ENCODE measurements around the gene CTNNBIP1.
A peak's percentile ranks its signal among the peaks of the same experiment; 100 is the strongest.

The CTNNBIP1 gene

GRCh38 chr1:9852410-9853248, 57.4 kb downstream of the CTNNBIP1 start:
- Histone ChIP-seq H3K27ac (ENCODE audit: low read depth, low read length) (peak overlapping the region; percentile 26), H3K36me3 (ENCODE audit: control insufficient read depth, insufficient read depth, low read length) (no peaks in the 10 kb centered on the region; the same call in 1 of the 2 replicates), H3K4me3 (ENCODE audit: low read depth, low read length) (no peak overlapping the region), H3K9me3 (ENCODE audit: control insufficient read depth, insufficient read depth, low read length) (no peaks in the 10 kb centered on the region), H3K4me1 (ENCODE audit: control insufficient read depth, insufficient read depth, low read length) (peaks cover 19% of the 10 kb centered on the region), H3K9ac (ENCODE audit: low read depth, low read length) (no peak overlapping the region), H3K27me3 (ENCODE audit: control insufficient read depth, insufficient read depth, low read length) (no peaks in the 10 kb centered on the region)

GRCh38 chr1:9852004-9852403, 58.1 kb downstream of the CTNNBIP1 start:
- Histone ChIP-seq H3K27ac (ENCODE audit: low read depth, low read length) (no peak overlapping the region), H3K9ac (ENCODE audit: low read depth, low read length) (no peak overlapping the region), H3K4me1 (ENCODE audit: control insufficient read depth, insufficient read depth, low read length) (peaks cover 21% of the 10 kb centered on the region), H3K27me3 (ENCODE audit: control insufficient read depth, insufficient read depth, low read length) (no peaks in the 10 kb centered on the region), H3K9me3 (ENCODE audit: control insufficient read depth, insufficient read depth, low read length) (no peaks in the 10 kb centered on the region), H3K36me3 (ENCODE audit: control insufficient read depth, insufficient read depth, low read length) (no peaks in the 10 kb centered on the region; the same call in 1 of the 2 replicates), H3K4me3 (ENCODE audit: low read depth, low read length) (no peak overlapping the region)

GRCh38 chr1:9850442-9851162, 59.5 kb downstream of the CTNNBIP1 start:
- no peaks in the 10 kb centered on the region for H3K9me3 ChIP-seq (ENCODE audit: control insufficient read depth, insufficient read depth, low read length)
- H3K4me3 ChIP-seq (ENCODE audit: low read depth, low read length): no peak overlapping the region
- H3K36me3 ChIP-seq (ENCODE audit: control insufficient read depth, insufficient read depth, low read length): no peaks in the 10 kb centered on the region; the same call in 1 of the 2 replicates
- H3K9ac ChIP-seq (ENCODE audit: low read depth, low read length): no peak overlapping the region
- H3K4me1 ChIP-seq (ENCODE audit: control insufficient read depth, insufficient read depth, low read length): peaks cover 34% of the 10 kb centered on the region
- no peaks in the 10 kb centered on the region for H3K27me3 ChIP-seq (ENCODE audit: control insufficient read depth, insufficient read depth, low read length)
- H3K27ac ChIP-seq (ENCODE audit: low read depth, low read length): no peak overlapping the region

GRCh38 chr1:9849691-9850441, 60.2 kb downstream of the CTNNBIP1 start:
- Histone ChIP-seq H3K27ac (ENCODE audit: low read depth, low read length) (no peak overlapping the region), H3K36me3 (ENCODE audit: control insufficient read depth, insufficient read depth, low read length) (no peaks in the 10 kb centered on the region; the same call in 1 of the 2 replicates), H3K4me1 (ENCODE audit: control insufficient read depth, insufficient read depth, low read length) (peaks cover 34% of the 10 kb centered on the region), H3K4me3 (ENCODE audit: low read depth, low read length) (no peak overlapping the region), H3K9ac (ENCODE audit: low read depth, low read length) (no peak overlapping the region), H3K9me3 (ENCODE audit: control insufficient read depth, insufficient read depth, low read length) (no peaks in the 10 kb centered on the region), H3K27me3 (ENCODE audit: control insufficient read depth, insufficient read depth, low read length) (no peaks in the 10 kb centered on the region)

GRCh38 chr1:9848022-9848421, 62.0 kb downstream of the CTNNBIP1 start:
- Histone ChIP-seq H3K27me3 (ENCODE audit: control insufficient read depth, insufficient read depth, low read length) (no peaks in the 10 kb centered on the region), H3K9ac (ENCODE audit: low read depth, low read length) (no peak overlapping the region), H3K4me1 (ENCODE audit: control insufficient read depth, insufficient read depth, low read length) (peaks cover 30% of the 10 kb centered on the region), H3K27ac (ENCODE audit: low read depth, low read length) (no peak overlapping the region), H3K4me3 (ENCODE audit: low read depth, low read length) (no peak overlapping the region), H3K36me3 (ENCODE audit: control insufficient read depth, insufficient read depth, low read length) (no peaks in the 10 kb centered on the region), H3K9me3 (ENCODE audit: control insufficient read depth, insufficient read depth, low read length) (no peaks in the 10 kb centered on the region)

- H3K4me3 ChIP-seq (ENCODE audit: low read depth, low read length): no peak overlapping the region
- H3K9me3 ChIP-seq (ENCODE audit: control insufficient read depth, insufficient read depth, low read length): no peaks in the 10 kb centered on the region
- no peaks in the 10 kb centered on the region for H3K27me3 ChIP-seq (ENCODE audit: control insufficient read depth, insufficient read depth, low read length)
- peak overlapping the region; percentile 4 for H3K27ac ChIP-seq (ENCODE audit: low read depth, low read length)
- no peaks in the 10 kb centered on the region for H3K36me3 ChIP-seq (ENCODE audit: control insufficient read depth, insufficient read depth, low read length)
- peaks cover 26% of the 10 kb centered on the region for H3K4me1 ChIP-seq (ENCODE audit: control insufficient read depth, insufficient read depth, low read length)
- H3K9ac ChIP-seq (ENCODE audit: low read depth, low read length): no peak overlapping the region
Observed at GRCh38 chr1:9847269-9847668, 62.8 kb downstream of the CTNNBIP1 start.

GRCh38 chr1:9846611-9847171, 63.4 kb downstream of the CTNNBIP1 start:
- H3K36me3 ChIP-seq (ENCODE audit: control insufficient read depth, insufficient read depth, low read length): no peaks in the 10 kb centered on the region
- H3K9ac ChIP-seq (ENCODE audit: low read depth, low read length): no peak overlapping the region
- H3K4me3 ChIP-seq (ENCODE audit: low read depth, low read length): no peak overlapping the region
- H3K27me3 ChIP-seq (ENCODE audit: control insufficient read depth, insufficient read depth, low read length): no peaks in the 10 kb centered on the region
- H3K9me3 ChIP-seq (ENCODE audit: control insufficient read depth, insufficient read depth, low read length): no peaks in the 10 kb centered on the region
- peaks cover 26% of the 10 kb centered on the region for H3K4me1 ChIP-seq (ENCODE audit: control insufficient read depth, insufficient read depth, low read length)
- H3K27ac ChIP-seq (ENCODE audit: low read depth, low read length): peak overlapping the region; percentile 4

GRCh38 chr1:9845914-9846313, 64.2 kb downstream of the CTNNBIP1 start:
- no peaks in the 10 kb centered on the region for H3K27me3 ChIP-seq (ENCODE audit: control insufficient read depth, insufficient read depth, low read length)
- H3K9me3 ChIP-seq (ENCODE audit: control insufficient read depth, insufficient read depth, low read length): no peaks in the 10 kb centered on the region
- H3K36me3 ChIP-seq (ENCODE audit: control insufficient read depth, insufficient read depth, low read length): no peaks in the 10 kb centered on the region
- H3K27ac ChIP-seq (ENCODE audit: low read depth, low read length): no peak overlapping the region
- H3K9ac ChIP-seq (ENCODE audit: low read depth, low read length): no peak overlapping the region
- peaks cover 25% of the 10 kb centered on the region for H3K4me1 ChIP-seq (ENCODE audit: control insufficient read depth, insufficient read depth, low read length)
- no peak overlapping the region for H3K4me3 ChIP-seq (ENCODE audit: low read depth, low read length)

GRCh38 chr1:9844756-9845155, 65.3 kb downstream of the CTNNBIP1 start:
- H3K36me3 ChIP-seq (ENCODE audit: control insufficient read depth, insufficient read depth, low read length): no peaks in the 10 kb centered on the region
- H3K27me3 ChIP-seq (ENCODE audit: control insufficient read depth, insufficient read depth, low read length): no peaks in the 10 kb centered on the region
- no peaks in the 10 kb centered on the region for H3K9me3 ChIP-seq (ENCODE audit: control insufficient read depth, insufficient read depth, low read length)
- no peak overlapping the region for H3K4me3 ChIP-seq (ENCODE audit: low read depth, low read length)
- H3K4me1 ChIP-seq (ENCODE audit: control insufficient read depth, insufficient read depth, low read length): peaks cover 21% of the 10 kb centered on the region
- no peak overlapping the region for H3K27ac ChIP-seq (ENCODE audit: low read depth, low read length)
- H3K9ac ChIP-seq (ENCODE audit: low read depth, low read length): no peak overlapping the region

- no peaks in the 10 kb centered on the region for H3K36me3 ChIP-seq (ENCODE audit: control insufficient read depth, insufficient read depth, low read length)
- no peaks in the 10 kb centered on the region for H3K27me3 ChIP-seq (ENCODE audit: control insufficient read depth, insufficient read depth, low read length)
- H3K4me3 ChIP-seq (ENCODE audit: low read depth, low read length): no peak overlapping the region
- no peak overlapping the region for H3K27ac ChIP-seq (ENCODE audit: low read depth, low read length)
- no peaks in the 10 kb centered on the region for H3K9me3 ChIP-seq (ENCODE audit: control insufficient read depth, insufficient read depth, low read length)
- H3K4me1 ChIP-seq (ENCODE audit: control insufficient read depth, insufficient read depth, low read length): peaks cover 21% of the 10 kb centered on the region
- H3K9ac ChIP-seq (ENCODE audit: low read depth, low read length): no peak overlapping the region
Observed at GRCh38 chr1:9844106-9844505, 66.0 kb downstream of the CTNNBIP1 start.

All from HUES48 (cell line).